GM19467 (cell line): ENCODE measurements around the gene ADAMTS10.
"Not testable (repeated sequence)": the region's sequence is repeated elsewhere in the genome, so short reads cannot be mapped to it uniquely, and the experiment has no call there.

ENCODE experiments used
- ATAC-seq: cut with Tn5 transposase; IDR thresholded peaks from one replicate; pipeline ENCODE4 v1.9.1; 2021; ENCODE audit warnings: mild to moderate bottlenecking, moderate library complexity; ENCODE audit not compliant: unreplicated experiment

ADAMTS10 gene

GRCh38 chr19:8629184-8629583 lies 18.7 kb upstream of the ADAMTS10 start:
- ATAC-seq = no peak

GRCh38 chr19:8626842-8627241 lies 16.3 kb upstream of the ADAMTS10 start:
- no peak for ATAC-seq

DNA sequence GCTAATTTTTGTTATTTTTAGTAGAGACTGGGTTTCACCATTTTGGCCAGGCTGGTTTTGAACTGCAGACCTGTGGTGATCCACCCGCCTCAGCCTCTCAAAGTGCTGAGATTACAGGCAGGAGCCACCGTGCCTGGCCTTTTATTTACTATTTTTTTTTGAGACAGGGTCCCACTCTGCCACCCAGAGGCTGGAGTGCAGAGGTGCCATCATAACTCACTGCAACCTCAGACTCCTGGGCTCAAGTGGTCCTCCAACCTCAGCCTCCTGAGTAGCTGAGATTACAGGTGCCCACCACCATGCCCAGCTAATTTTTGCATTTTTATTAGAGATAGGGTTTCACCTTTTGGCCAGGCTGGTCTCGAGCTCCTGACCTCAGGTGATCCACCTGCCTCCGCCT lies 12.4 kb upstream of the ADAMTS10 start:
- not testable (repeated sequence) for ATAC-seq

- no peak for ATAC-seq
Observed at GRCh38 chr19:8618751-8619150, 8.2 kb upstream of the ADAMTS10 start.

- no peak for ATAC-seq
Observed at GRCh38 chr19:8617984-8618383, 7.5 kb upstream of the ADAMTS10 start.

GRCh38 chr19:8617325-8617724 lies 6.8 kb upstream of the ADAMTS10 start:
- ATAC-seq = not testable (repeated sequence)

DNA sequence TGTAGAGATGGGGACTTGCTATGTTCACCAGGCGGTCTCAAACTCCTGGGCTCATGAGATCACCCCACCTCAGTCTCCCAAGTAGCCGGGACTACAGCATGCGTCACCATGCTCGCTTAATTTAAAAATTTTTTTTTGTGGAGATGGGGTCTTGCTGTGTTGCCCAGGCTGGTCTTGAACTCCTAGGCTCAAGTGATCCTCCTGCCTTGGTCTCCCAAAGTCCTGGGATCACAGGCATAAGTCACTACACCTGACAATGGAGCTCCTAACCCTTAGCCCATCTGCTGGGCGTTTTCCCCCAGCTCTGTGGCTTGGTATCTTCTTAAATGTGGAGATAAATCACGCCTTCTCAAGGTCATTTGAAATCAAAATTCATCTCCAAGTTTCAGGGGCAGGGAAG lies 6.3 kb upstream of the ADAMTS10 start:
- no peak for ATAC-seq

GRCh38 chr19:8615813-8616596 lies 5.5 kb upstream of the ADAMTS10 start:
- ATAC-seq = no peak

GRCh38 chr19:8615024-8615423 lies 4.5 kb upstream of the ADAMTS10 start:
- no peak for ATAC-seq

DNA sequence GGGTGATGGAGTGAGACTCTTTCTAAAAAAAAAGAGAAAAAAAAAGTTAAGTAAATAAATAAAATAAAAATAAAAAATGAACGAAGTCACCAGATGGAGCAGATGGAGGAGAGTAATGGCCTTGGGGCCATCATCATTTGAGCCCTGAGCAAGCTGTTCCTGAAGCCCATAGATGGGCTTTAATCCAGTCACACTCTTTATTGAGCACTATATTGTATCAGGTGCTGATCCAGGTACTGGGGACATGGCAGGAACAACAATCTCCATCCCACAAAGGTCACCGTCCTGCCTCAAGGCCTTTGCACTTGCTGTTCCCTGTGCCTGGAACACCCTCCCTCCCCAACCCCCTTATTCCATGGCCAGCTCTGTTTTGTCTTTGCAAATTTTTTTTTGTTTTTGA lies 3.9 kb upstream of the ADAMTS10 start:
- ATAC-seq = no peak

GRCh38 chr19:8612807-8613171 lies 2.3 kb upstream of the ADAMTS10 start:
- no peak for ATAC-seq

- no peak for ATAC-seq
Observed at GRCh38 chr19:8611877-8612806, 1.6 kb upstream of the ADAMTS10 start.

- no peak for ATAC-seq
Observed at GRCh38 chr19:8611391-8611876, 919 bp upstream of the ADAMTS10 start.

DNA sequence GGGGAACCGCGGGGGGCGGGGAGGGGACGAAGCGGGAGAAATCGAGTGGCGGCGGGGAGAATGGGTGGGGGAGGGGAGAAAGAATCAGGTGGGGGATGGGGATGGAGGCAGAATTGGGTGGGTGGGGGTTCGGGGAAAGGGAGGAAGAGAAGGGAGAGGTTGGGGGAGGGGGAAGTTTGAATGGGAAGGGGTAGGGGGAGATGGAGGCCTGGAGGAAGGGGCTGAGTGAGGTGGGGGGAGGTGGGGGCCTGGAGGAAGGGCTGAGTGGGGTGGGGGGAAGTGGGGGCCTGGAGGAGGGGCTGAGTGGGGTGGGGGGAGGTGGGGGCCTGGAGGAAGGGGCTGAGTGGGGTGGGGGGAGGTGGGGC lies 403 bp upstream of the ADAMTS10 start:
- no peak for ATAC-seq

DNA sequence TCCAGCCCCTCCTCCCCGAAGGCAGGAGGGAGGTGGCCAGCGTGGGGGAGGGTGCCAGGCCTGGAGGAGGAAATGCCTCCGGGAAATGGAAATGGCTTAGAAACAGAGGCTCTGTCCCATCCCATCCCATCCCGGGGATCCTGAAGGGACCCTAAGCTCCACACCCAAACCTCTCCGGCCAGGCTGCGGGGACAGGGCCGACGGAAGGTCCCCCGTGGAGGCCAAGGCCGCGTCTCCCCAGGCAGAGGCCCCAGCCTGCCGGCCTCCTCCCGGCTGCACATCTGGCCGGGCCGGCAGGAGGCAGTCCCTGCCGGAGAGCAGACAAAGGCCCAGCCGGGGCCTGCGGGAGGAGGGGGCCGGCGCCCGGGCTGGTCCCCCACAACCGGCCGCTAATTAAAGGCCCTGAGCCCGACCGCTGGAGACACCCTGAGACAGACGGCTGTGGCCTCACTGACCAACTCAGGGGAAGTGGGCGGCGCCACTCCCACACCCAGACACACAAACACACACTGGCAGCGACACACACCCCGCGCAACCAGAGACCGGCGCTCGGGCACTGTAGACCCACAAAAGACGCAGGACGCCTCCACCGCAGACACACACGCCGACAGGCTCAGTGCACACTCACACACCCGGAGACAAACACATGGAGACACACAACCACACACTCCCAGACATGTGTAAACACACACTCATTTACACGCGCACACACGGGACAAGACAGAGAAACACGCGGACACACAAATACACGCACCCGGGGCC lies 1.1 kb downstream of the ADAMTS10 start:
- ATAC-seq = no peak

DNA sequence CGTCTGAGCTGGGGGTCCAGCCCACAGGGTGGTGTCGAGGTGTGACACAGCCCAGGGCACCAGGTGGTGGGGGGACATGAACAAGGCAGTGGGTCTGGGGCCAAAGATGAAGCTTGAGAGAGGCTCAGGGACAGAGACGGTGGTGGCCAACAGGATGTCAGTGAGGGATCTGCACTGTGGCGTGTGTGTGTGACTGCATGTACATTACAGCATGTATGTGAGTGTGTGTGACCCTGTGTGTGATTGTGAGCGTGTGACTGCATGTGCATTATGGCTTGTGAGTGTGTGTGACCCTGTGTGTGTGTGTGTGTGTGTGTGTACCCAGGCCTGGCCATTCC lies 1.6 kb downstream of the ADAMTS10 start:
- ATAC-seq = no peak

GRCh38 chr19:8607386-8607785 lies 3.1 kb downstream of the ADAMTS10 start:
- ATAC-seq = no peak

GRCh38 chr19:8605514-8605913 lies 5.0 kb downstream of the ADAMTS10 start:
- no peak for ATAC-seq

- no peak for ATAC-seq
Observed at GRCh38 chr19:8601796-8602195, 8.7 kb downstream of the ADAMTS10 start.

GRCh38 chr19:8600816-8601215 lies 9.7 kb downstream of the ADAMTS10 start:
- ATAC-seq = no peak

DNA sequence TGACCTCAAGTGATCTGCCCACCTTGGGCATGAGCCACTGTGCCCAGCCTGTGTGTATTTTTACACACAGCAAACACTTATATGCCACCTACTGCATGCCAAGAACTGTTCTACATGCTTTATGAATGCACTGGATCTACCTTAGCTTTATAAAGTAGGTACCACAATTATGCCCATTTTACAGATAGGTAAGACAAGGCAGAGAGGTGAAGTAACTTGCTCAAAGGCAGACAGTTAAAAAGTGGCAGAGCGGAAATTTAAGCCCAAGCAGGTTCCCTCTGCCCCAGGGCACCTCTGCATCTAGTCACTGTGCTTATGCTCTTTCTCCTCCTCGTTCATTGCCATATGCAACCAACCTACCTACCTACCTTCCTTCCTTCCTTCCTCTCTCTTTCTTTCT lies 10.5 kb downstream of the ADAMTS10 start:
- no peak for ATAC-seq
